Fibroblast of skin of right biceps (primary cell): Measurements from ENCODE around the gene ARL13A.
A peak's percentile ranks its signal among the peaks of the same experiment; 100 is the strongest.
"Not testable (repeated sequence)": the region's sequence is repeated elsewhere in the genome, so short reads cannot be mapped to it uniquely, and the experiment has no call there.

Experiments
- DNase-seq: peaks from one replicate; pipeline ENCODE4 v3.0.0-alpha.2; 2013

ARL13A gene

GRCh38 chrX:100969408-100969807 is at the start of gene ARL13A:
Gene ARL13A (plus strand): TSS chrX:100969708. CDS start chrX:100973690, 3,982 bp downstream.
- no peak for DNase-seq

- DNase-seq, result no peak
These were observed 45.1 kb upstream of the ARL13A start for GRCh38 chrX:100924375-100924774.

DNA sequence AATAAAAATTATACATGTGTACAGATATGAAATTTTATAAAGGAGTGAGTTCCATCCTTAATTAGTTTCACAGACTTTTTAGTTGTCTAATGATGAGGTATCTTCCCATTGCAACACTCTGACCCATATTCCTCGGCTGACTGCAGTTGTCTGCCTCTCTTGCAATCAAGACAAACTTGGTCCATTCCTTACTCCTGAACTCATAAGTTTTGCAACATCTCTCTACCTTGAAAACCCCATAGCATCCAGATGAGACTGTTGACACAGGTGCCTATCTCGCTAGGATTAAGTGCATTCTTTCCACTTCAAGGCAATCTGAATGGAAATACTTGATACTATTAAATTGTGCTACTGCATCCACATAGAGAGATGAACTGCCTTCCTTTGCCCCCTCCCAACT is 43.1 kb upstream of the ARL13A start:
- no peak for DNase-seq

DNA sequence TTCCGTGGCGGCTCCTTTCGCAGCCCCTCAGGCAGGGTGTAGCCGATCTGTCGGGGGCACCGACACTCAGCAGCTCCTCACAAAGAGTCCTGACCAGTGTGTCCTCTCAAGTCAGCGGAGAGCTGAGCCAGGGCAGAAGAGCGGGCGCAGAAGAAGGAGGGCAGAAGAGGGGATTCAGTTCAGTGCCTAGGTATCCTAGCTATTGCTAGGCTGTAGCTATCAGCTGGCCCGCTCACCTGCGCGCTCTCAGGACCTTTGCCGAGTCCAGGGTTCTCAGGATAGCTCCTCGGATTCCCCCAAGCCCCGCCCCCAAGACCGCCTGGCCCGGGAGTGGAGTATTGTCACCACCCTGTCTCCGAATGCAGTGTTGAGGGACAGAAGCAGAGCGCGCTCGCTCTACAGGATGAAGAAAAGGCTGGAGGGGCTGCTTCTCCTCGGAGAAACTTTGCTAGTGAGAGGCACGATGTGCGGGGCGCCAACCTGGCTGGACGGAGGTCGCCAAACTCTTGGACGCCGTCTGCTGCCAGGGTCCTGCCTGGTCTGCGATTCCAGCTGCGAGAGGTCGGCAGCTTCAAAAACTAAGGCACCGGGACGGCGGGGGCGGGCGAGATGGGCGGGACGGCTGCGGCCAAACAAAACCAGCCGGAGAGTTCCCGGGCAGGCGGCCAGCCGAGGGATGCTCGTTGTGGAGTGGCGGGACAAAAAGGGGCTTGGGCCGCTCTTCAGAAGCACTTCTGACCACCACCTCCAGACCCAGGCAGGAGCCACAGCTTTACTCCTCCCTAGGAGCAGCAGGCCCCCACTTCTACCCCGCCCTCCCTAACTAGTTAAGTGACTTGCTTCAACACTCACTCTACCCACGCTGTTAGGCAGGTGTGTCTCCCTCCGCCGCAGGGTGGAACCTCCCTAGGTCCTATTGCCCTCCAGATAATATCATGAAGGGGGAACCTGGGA is 40.6 kb upstream of the ARL13A start, which contains the start of gene XKRX:
TSS of gene XKRX (minus strand) at position 258 of the 954 bp plus-strand sequence. CDS start 613 bp downstream, outside the sequence.
- peak; percentile 7 for DNase-seq

DNA sequence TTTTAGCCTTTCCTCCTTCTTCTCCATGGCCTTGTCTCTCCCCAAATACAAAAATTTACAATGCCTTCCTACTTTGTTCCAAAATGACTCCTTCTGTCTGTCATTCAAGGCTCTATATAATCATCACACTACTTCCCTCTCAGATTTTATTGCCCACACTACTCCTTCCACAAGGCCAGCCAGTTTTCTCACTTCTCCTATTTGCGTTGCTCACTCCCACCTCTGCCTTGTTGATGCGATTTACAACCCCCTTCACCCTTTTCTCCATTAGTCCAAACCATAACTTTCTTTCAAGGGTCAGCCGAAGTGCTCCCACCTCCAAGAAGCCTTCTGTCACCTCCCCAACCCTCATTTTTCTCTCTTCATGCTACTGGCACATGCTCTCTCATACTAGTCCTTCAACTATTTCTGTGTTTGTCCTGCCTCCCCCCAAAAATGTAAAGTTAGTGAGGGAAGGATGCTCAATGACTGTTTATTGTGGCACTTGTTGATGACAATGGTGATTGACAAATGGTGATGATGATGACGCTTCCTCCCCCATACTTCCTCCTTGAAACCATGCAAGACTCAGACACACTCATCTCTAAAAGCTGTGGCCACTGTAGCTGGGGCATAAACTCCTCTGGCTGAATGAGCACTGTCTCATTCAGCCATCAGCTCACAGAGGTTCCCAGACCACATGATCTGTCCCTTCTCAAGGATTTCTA is 38.1 kb upstream of the ARL13A start:
- DNase-seq, result peak; percentile 2

DNA sequence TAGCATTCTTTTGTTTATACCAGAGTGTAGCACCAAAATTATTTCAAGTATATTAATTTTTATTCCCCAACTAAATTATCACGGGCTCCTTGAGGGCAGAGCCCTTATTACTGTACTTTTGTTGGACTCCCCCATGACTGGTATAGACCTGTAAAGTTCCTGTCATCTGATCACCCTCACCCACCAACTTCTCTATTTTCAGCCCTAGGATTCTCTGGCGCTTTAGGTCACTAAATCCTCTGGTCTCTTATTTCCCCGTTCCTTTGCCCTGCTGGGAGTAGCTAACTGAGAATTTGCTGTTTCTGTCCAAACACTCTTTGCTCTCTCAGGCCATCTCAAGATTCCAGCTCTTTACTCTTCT is 37.6 kb upstream of the ARL13A start:
- DNase-seq, result no peak

DNA sequence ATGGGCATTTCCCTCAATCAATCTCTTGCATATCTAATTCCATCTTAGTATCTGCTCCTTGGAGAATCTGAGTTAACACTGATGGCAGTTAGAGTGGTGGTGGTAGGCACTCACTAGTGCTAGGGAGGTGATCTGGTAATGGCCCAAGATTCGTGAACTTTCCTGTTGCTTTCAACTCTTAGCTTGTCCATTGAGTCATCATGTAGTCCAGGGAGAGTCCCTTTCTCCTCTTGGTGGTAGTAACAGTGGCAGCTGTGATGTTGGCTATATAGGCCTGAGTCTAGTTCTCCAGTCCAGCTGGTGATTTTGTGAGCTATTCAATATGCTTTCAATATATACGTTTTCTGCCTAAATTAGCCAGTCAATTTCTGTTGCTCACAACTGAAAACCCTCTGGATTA is 33.7 kb upstream of the ARL13A start:
- no peak for DNase-seq

DNA sequence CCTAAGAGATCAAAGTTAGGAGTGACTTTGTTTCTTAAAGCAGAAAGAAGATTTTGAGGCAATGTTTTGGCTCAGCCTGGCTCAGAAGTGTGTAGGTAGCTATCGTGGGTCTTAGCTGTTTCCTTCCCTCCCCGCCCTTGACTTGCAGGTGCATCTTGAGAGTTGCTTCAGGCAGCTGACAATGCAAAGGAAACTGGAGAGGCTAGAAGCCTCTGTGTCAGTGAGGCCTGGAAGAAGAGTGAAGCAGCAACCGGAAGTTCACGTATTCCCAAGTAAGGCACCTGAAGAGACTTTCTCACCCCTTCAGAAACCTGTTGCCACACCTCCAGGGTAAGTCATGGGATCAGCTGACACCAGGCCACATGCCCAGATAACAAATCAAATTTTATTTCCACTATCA is 30.2 kb upstream of the ARL13A start:
- no peak for DNase-seq

DNA sequence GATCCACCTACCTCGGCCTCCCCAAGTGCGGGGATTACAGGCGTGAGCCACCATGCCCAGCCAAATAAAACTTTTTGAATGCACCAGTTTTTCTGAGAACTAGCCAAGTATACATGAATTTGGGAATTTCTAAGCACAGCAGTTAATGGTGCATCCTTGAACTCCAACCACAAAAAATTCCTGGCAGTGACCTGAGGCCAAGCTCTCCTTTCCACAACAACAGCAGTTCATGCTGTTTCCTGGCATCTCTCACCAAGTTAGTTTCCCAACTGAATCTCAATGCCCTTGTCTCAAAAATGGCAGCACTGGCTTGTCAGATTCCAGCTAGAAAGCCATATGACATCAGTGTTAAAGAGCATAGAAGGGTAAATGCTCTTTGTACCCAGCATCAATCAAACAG is 24.9 kb upstream of the ARL13A start:
- no peak for DNase-seq

DNA sequence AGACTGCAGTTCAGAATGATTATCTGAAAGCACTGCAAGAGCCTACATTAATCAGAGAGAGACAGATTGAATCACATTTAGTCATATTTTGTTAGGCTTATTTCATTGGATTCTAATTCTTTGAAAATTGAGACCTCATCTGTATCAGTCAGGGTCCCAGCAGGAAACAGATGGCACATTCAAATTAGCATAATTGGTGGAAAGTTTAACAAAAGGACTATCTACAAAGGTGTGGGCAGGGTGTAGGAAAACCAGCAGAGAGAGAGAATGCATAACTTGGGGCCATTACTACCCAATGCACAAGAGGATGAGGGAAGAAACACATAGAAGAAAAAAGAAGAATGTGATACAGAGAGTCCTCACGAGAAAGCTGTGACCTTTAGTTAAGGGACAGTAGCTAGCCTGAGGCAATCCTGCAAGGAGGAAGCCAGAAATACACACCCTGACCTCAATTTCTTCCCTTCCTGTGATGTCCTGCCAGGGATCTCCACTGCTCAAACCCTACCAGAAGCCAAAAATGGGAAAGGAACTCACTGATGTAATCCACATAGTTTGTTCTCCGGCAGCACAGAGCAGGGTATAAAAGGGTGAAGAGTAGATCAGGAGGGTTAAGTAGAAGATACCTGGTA is 23.1 kb upstream of the ARL13A start:
- DNase-seq, result no peak

DNA sequence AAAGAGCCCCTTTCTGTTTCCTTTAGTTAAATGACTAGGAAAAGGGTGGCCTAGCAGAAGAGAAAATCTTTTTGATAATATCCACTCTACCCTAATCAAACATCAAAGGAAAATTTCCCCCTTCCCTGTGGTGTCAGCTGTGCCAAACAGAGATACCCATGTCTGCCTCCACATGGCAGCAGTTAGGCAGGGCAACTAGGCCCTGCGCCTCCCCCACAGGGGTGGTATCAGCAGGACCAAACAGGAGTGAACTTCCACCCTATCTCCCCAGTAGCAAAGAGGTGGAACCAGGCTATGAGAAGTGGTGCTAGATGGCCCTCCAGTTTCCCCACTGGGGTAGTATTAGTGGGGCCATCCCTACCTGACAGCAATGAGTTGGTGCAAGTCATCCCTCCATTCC is 21.0 kb upstream of the ARL13A start:
- no peak for DNase-seq

- no peak for DNase-seq
These were observed 6.7 kb upstream of the ARL13A start for GRCh38 chrX:100962811-100963210.

DNA sequence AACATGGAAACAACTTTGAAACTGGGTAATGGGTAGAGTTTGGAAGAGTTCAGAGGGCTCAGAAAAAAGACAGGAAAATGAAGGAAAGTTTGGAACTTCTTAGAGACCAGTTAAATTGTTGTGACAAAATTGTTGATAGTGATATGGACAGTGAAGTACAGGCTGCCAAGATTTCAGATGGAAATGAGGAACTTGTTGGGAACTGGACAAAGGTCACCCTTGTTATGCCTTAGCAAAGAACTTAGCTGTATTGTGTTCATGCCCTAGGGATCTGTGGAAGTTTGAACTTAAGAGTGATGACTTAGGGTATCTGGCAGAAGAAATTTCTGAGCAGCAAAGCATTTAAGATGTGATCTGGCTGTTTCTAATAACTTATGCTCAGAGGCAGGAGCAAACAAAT is 5.1 kb upstream of the ARL13A start:
- DNase-seq, result no peak

DNA sequence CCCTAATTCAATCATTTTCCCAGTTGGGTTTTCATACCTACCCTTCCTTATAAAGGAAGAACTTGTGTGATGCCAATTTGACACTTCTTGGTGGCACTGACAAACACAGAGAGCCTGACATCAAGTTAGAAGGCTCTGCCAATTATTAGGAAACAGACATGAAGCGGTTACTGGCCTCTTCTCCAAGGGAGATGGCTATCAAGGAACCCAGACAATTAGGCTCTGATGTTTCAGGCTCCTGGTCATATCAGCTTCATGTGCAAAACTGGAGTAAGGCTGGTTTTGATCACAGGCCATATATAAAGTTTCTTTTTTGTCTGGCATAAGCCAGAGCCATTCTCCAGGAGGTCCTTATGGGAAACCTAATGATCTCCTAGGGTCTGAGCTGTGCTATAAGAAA is 428 bp downstream of the ARL13A start:
- DNase-seq, result no peak

DNA sequence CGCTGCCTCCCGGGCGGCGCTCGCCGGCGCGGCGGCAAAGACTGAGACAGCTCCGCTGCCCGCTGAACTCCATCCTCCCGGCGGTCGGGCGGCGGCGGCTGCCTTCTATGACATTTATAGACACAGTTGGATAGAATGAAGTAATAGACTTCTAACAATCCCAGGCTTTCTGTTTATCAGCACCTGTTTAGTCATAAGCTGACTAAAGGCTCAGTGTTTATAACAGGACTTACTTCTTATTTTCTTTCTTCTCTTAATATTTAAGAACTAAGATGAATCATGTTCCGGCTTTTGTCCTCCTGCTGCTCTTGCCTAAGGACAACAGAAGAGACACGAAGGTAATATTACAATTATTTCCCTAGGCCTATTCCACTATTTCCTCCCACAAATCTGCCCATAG is 3.9 kb downstream of the ARL13A start:
- DNase-seq, result no peak

GRCh38 chrX:100975212-100975611 is 5.7 kb downstream of the ARL13A start:
- no peak for DNase-seq

DNA sequence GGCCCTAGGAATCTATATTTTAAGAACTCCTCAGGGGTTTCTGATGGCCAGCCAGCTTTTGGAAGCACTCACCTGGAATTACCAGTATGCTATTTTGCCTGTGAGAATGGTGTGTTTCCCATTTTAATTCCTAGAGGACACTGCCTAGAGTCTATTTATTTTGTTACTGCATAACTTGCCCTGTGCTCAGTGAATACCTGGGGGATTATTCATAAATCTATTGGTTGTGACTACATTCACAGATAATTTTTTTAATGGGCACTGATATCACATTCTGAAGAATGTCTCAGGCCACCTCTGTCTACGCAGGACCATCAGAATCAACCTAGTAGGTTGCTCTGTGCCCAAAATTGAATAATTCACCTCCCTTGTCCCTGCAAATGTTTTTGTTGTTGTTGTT is 6.7 kb downstream of the ARL13A start:
- no peak for DNase-seq

GRCh38 chrX:100979881-100980607 is 10.5 kb downstream of the ARL13A start:
- DNase-seq, result no peak

DNA sequence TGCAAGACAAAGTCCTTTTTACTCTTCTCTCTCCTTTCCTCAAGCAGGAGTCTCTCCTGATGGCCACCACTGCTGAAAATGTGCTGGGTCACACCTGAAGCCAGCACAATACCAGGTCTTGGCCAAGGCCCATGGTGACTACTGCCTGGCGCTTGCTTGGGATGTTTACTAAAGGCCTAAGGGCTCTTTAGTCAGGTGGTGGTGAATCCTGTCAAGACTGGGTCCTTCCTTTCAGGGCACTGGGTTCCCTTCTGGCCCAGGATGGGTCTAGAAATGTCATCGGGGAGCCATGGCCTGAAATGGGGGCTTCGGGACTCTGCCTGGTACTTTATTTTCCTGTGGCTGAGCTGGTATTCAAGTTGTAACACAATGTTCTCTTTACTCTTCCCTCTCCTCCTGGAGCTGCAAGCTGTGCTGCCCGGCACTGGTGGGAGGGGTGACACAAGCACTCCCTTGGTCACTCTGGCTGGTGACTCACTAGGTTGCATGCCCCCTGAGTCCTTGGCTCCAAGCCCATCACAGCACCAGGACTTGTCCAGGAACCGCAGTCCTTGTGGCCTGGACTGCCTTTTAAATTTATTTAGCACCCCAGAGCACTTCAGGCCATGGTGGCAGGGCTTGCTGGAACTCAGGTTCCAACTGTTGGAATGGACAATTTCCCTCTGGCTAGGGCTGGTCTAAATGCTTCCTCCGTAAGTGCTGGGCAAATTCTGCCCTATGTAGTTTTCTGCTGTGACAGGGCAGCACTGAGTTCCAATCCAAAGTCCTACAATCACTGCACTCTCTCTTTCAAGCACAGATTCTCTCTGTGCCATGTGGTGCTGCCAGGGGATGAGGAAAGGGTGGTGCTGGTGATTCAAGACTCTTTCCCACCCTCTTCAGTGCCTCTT is 11.3 kb downstream of the ARL13A start:
- no peak for DNase-seq

DNA sequence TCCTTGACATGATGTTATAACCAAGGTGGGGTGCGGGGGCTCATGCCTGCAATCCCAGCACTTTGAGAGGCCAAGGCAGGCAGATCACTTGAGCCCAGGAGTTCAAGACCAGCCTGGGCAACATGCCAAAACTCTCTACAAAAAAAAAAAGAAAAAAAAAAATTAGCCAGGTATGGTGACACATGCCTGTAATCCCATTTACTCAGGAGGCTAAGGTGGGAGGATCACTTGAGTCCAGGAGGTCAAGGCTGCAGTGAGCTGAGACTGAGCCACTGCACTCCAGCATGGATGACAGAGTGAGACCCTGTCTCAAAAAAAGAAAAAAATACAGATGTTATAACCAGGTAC is 12.0 kb downstream of the ARL13A start:
- not testable (repeated sequence) for DNase-seq

GRCh38 chrX:100984818-100985217 is 15.3 kb downstream of the ARL13A start:
- DNase-seq, result no peak

DNA sequence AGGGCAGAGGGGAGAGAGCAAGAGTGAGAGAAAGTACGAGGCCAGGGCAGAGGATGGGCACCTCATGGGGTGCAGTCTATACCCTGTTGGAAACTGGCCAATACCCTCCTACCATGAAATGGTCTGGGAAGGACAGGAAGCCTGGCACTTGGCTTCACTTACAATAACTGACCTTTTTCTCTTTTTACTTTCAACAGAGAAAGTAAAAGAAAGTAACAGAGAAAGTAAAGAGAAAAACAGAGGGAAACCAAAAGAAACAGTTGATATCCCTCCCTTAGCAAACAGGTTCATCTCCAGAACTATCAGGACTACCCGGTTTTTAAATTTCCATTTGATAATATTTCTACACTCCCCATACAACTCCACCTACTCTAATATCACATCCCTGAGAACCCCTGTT is 20.6 kb downstream of the ARL13A start:
- no peak for DNase-seq
